Upper lobe of right lung (tissue), 1 donor: ENCODE results near the gene SYNE3. TPM values are rescaled to one million over a fixed set of nuclear protein-coding genes. Genes with fewer than 3 reads are reported as not detected.

Experiments used
- ATAC-seq: fragments of 200-7000 bp; cut with Tn5 transposase; one replicate; pipeline ENCODE4 v1.9.1; 2020; ENCODE audit warnings: mild to moderate bottlenecking, moderate library complexity
- DNase-seq: peaks from one replicate; pipeline ENCODE4 v3.0.0-alpha.2; 2020
- H3K27ac ChIP-seq: fragments of 200-600 bp; one replicate; pipeline ENCODE4 v1.8.0; 2022
- H3K27me3 ChIP-seq: fragments of 200-600 bp; one replicate; pipeline ENCODE4 v1.8.0; 2022; ENCODE audit warnings: mild to moderate bottlenecking
- H3K36me3 ChIP-seq: fragments of 200-600 bp; one replicate; pipeline ENCODE4 v1.8.0; 2022
- H3K4me1 ChIP-seq: fragments of 200-600 bp; one replicate; pipeline ENCODE4 v1.8.0; 2022
- H3K4me3 ChIP-seq: fragments of 200-600 bp; one replicate; pipeline ENCODE4 v1.8.0; 2022; ENCODE audit warnings: mild to moderate bottlenecking
- H3K9me3 ChIP-seq: fragments of 200-600 bp; one replicate; pipeline ENCODE4 v1.8.0; 2022
- CTCF ChIP-seq: fragments of 200-600 bp; IDR thresholded peaks from one replicate; pipeline ENCODE4 v1.8.0; 2022; ENCODE audit warnings: antibody characterized with exemption
- intact Hi-C: fragments of 100-400 bp; cut with DNase I; formaldehyde crosslinking; loops from one replicate; pipeline ENCODE4 v1.11.0; 2022
- total RNA-seq: library from RNA; stranded (reverse); fragmentation: NEBNext Ultra II Directional; extraction: Animal tissue kit (Norgen Biotek cat#: 25700); gene quantifications from one replicate; pipeline ENCODE4 v1.2.1, GENCODE V29; 2021
- donor health status: DM: no; HTN: yes; CAD: no; lungs with severe emphysema.

The SYNE3 gene
- total RNA-seq, 1 donor from 2014 or later = 19.3 TPM

- ATAC-seq (no peak), DNase-seq (no peak)
- Histone ChIP-seq H3K36me3 (peaks cover 4% of the 10 kb centered on the region), H3K4me3 (no peak overlapping the region), H3K27me3 (no peaks in the 10 kb centered on the region), H3K4me1 (peaks cover 28% of the 10 kb centered on the region), H3K9me3 (no peaks in the 10 kb centered on the region), H3K27ac (no peak overlapping the region)
- TF ChIP-seq CTCF = no peak
- intact Hi-C loops = no loop called here
Observed at GRCh38 chr14:95509495-95509894, 7.0 kb downstream of the SYNE3 start.

- no peak for DNase-seq
- Histone ChIP-seq H3K27ac (no peak overlapping the region), H3K36me3 (peaks cover 4% of the 10 kb centered on the region), H3K4me3 (no peak overlapping the region), H3K9me3 (no peaks in the 10 kb centered on the region), H3K4me1 (peaks cover 24% of the 10 kb centered on the region), H3K27me3 (no peaks in the 10 kb centered on the region)
- no peak for TF ChIP-seq CTCF
- intact Hi-C loops = no loop called here
- no peak for ATAC-seq
Observed at GRCh38 chr14:95508377-95508776, 8.1 kb downstream of the SYNE3 start.

GRCh38 chr14:95507701-95508103, 8.7 kb downstream of the SYNE3 start:
- TF ChIP-seq CTCF = no peak
- Histone ChIP-seq H3K4me3 (no peak overlapping the region), H3K4me1 (peaks cover 24% of the 10 kb centered on the region), H3K27ac (peak overlapping the region; percentile 42), H3K36me3 (peaks cover 4% of the 10 kb centered on the region), H3K9me3 (no peaks in the 10 kb centered on the region), H3K27me3 (no peaks in the 10 kb centered on the region)
- peak; percentile 17 for ATAC-seq
- DNase-seq = no peak
- intact Hi-C loops = no loop called here

GRCh38 chr14:95507174-95507573, 9.3 kb downstream of the SYNE3 start:
- peak; percentile 88 for ATAC-seq

GRCh38 chr14:95505030-95505589, 11.3 kb downstream of the SYNE3 start:
- intact Hi-C loops = no loop called here
- Histone ChIP-seq H3K27ac (no peak overlapping the region), H3K4me1 (peaks cover 24% of the 10 kb centered on the region), H3K36me3 (peaks cover 4% of the 10 kb centered on the region), H3K9me3 (no peaks in the 10 kb centered on the region), H3K4me3 (no peak overlapping the region), H3K27me3 (no peaks in the 10 kb centered on the region)
- no peak for TF ChIP-seq CTCF
- DNase-seq (no peak), ATAC-seq (no peak)

More at GRCh38 chr14:95507174-95507573, 9.3 kb downstream of the SYNE3 start:
- H3K9me3 ChIP-seq = no peaks in the 10 kb centered on the region
- peak overlapping the region; percentile 42 for H3K27ac ChIP-seq
- peaks cover 4% of the 10 kb centered on the region for H3K36me3 ChIP-seq
- intact Hi-C loops = no loop called here
- no peak for DNase-seq
- H3K4me3 ChIP-seq = no peak overlapping the region
- H3K4me1 ChIP-seq = peaks cover 24% of the 10 kb centered on the region
- no peaks in the 10 kb centered on the region for H3K27me3 ChIP-seq
- TF ChIP-seq CTCF = no peak
